Gastrocnemius medialis (tissue), 4 donors: ENCODE results near the gene ISG20.
"Not testable (repeated sequence)": the region's sequence is repeated elsewhere in the genome, so short reads cannot be mapped to it uniquely, and the experiment has no call there.

ENCODE experiments used
- CTCF ChIP-seq, 5 experiments: fragments of 450-650 bp in 3 of 5; fragments of 200-600 bp in 2 of 5; sonication (generic) in 2 of 5; IDR thresholded peaks in 4 of 5; conservative IDR thresholded peaks in 1 of 5; 1 replicate in 4 of 5; 2 replicates in 1 of 5; pipeline ENCODE4 v1.5.1; 2016 to 2019; ENCODE audit warnings: antibody characterized with exemption in 5 of 5, mild to moderate bottlenecking in 3 of 5, moderate library complexity in 3 of 5
- POLR2A ChIP-seq, 2 donors: fragments of 450-650 bp; IDR thresholded peaks; one replicate each; pipeline ENCODE4 v1.6.1; 2017; ENCODE audit warnings: antibody characterized with exemption in 2 of 2, mild to moderate bottlenecking in 2 of 2, moderate library complexity in 2 of 2

GRCh38 chr15:88632797-88633196 lies 6.0 kb upstream of the ISG20 start:
- TF ChIP-seq CTCF (IDR thresholded peaks at IDR 0.05 in 4 of 5, conservative IDR thresholded peaks at IDR 0.05 in 1 of 5); POLR2A (IDR thresholded peaks at IDR 0.05): not testable (repeated sequence)
